NB4 (cell line): ENCODE results near the gene SERF2.

Source experiments
- DNase-seq: peaks from one replicate; pipeline ENCODE4 v3.0.0; 2010; ENCODE audit warnings: low read depth
- H3K4me3 ChIP-seq: one replicate; pipeline ENCODE4 v1.5.1; 2011; ENCODE audit warnings: mild to moderate bottlenecking, low read depth, low read length, moderate library complexity
- CTCF ChIP-seq: IDR thresholded peaks from one replicate; pipeline ENCODE4 v1.5.1; 2012; ENCODE audit warnings: low read depth, low read length
- MAX ChIP-seq: IDR thresholded peaks from 2 replicates; pipeline ENCODE4 v1.6.1; 2011; ENCODE audit warnings: low read depth, low read length
- MYC ChIP-seq: IDR thresholded peaks from 2 replicates; pipeline ENCODE4 v1.6.1; 2011; ENCODE audit warnings: low read depth, low read length
- POLR2A ChIP-seq: IDR thresholded peaks from 2 replicates; pipeline ENCODE4 v1.6.1; 2011; ENCODE audit warnings: mild to moderate bottlenecking; ENCODE audit not compliant: insufficient read length; ENCODE audit errors: extremely low read depth

SERF2 gene

GRCh38 chr15:43845421-43845820 lies 53.3 kb downstream of the SERF2 start:
- TF ChIP-seq MYC: no peak
- TF ChIP-seq CTCF: no peak
- no peak for TF ChIP-seq MAX
- TF ChIP-seq POLR2A: no peak
- DNase-seq: no peak
- H3K4me3 ChIP-seq: no peak overlapping the region
